HEK293 (cell line): ENCODE results near the gene RHOD.

Source experiments
- CTCF ChIA-PET: fragments of 350-600 bp; formaldehyde crosslinking; extraction: SDS; loops from one replicate; lab custom pipeline; 2021; ENCODE audit warnings: antibody characterized with exemption; lab: Yijun Ruan, JAX
- POLR2A ChIA-PET: fragments of 300-600 bp; formaldehyde crosslinking; extraction: SDS; loops from one replicate; lab custom pipeline; 2020; ENCODE audit warnings: antibody characterized with exemption, inconsistent platforms; lab: Yijun Ruan, JAX
- H3K27ac ChIP-seq: fragments of 200-500 bp; sonication (Bioruptor generic); 2 replicates; pipeline ENCODE4 v1.5.1; 2014; ENCODE audit warnings: low read depth, low read length, control low read depth, inconsistent platforms; ENCODE audit errors: extremely low read depth
- H3K36me3 ChIP-seq, 2 experiments: fragments of 200-500 bp in 1 of 2; sonication (Bioruptor generic) in 1 of 2; 1 replicate in 1 of 2; 2 replicates in 1 of 2; pipeline ENCODE4 v1.5.1; 2014 to 2017; ENCODE audit warnings: inconsistent platforms in 2 of 2, low read length in 2 of 2; ENCODE audit not compliant: control insufficient read depth in 2 of 2, insufficient read depth in 1 of 2
- H3K4me1 ChIP-seq: fragments of 200-500 bp; sonication (Bioruptor generic); 2 replicates; pipeline ENCODE4 v1.5.1; 2014; ENCODE audit warnings: mild to moderate bottlenecking, low read length, inconsistent platforms; ENCODE audit not compliant: control insufficient read depth, insufficient read depth
- H3K4me3 ChIP-seq: 2 replicates; pipeline ENCODE4 v1.5.1; 2011; ENCODE audit warnings: low read depth, mild to moderate bottlenecking, control low read depth, low read length, moderate library complexity
- H3K9me3 ChIP-seq: fragments of 200-500 bp; sonication (Bioruptor generic); 2 replicates; pipeline ENCODE4 v1.5.1; 2014; ENCODE audit warnings: low read depth, low read length, inconsistent platforms; ENCODE audit not compliant: control insufficient read depth, insufficient read depth
- HOXA7 ChIP-seq: sonication (generic); formaldehyde crosslinking; IDR thresholded peaks from 2 replicates; pipeline ENCODE4 v1.8.1; 2022; ENCODE audit warnings: missing genetic modification reagents, borderline replicate concordance
- PRDM1 ChIP-seq: fragments of 450-650 bp; formaldehyde crosslinking; IDR thresholded peaks from 2 replicates; pipeline ENCODE4; 2016; ENCODE audit warnings: missing biosample characterization, missing genetic modification characterization
- SALL2 ChIP-seq: fragments of 450-650 bp; formaldehyde crosslinking; IDR thresholded peaks from 2 replicates; pipeline ENCODE4 v1.5.0; 2017; ENCODE audit warnings: missing biosample characterization, mild to moderate bottlenecking, missing genetic modification characterization, borderline replicate concordance
- WT1 ChIP-seq: fragments of 450-650 bp; formaldehyde crosslinking; IDR thresholded peaks from 2 replicates; pipeline ENCODE4 v1.5.1; 2016; ENCODE audit warnings: missing biosample characterization, missing genetic modification characterization
- ZBTB48 ChIP-seq: fragments of 450-650 bp; formaldehyde crosslinking; IDR thresholded peaks from 2 replicates; pipeline ENCODE4 v1.5.1; 2016; ENCODE audit warnings: missing biosample characterization, missing genetic modification characterization
- ZFHX2 ChIP-seq: fragments of 450-650 bp; formaldehyde crosslinking; conservative IDR thresholded peaks from 2 replicates; pipeline ENCODE4 v1.5.1; 2016; ENCODE audit warnings: missing biosample characterization, missing genetic modification characterization
- ZFP37 ChIP-seq: fragments of 450-650 bp; formaldehyde crosslinking; IDR thresholded peaks from 2 replicates; pipeline ENCODE4 v1.5.1; 2016; ENCODE audit warnings: missing biosample characterization, missing genetic modification characterization
- ZIC2 ChIP-seq: fragments of 450-650 bp; formaldehyde crosslinking; IDR thresholded peaks from 2 replicates; pipeline ENCODE4 v1.5.1; 2016; ENCODE audit warnings: missing biosample characterization, missing genetic modification characterization
- ZNF112 ChIP-seq: fragments of 450-650 bp; formaldehyde crosslinking; IDR thresholded peaks from 2 replicates; pipeline ENCODE4 v1.5.0; 2017; ENCODE audit warnings: missing biosample characterization, missing genetic modification characterization
- ZNF132 ChIP-seq: fragments of 450-650 bp; formaldehyde crosslinking; IDR thresholded peaks from 2 replicates; pipeline ENCODE4 v1.5.1; 2017; ENCODE audit warnings: missing biosample characterization, missing genetic modification characterization, borderline replicate concordance
- ZNF133 ChIP-seq: fragments of 450-650 bp; formaldehyde crosslinking; IDR thresholded peaks from 2 replicates; pipeline ENCODE4 v1.5.1; 2016; ENCODE audit warnings: missing biosample characterization, missing genetic modification characterization
- ZNF214 ChIP-seq: fragments of 450-650 bp; formaldehyde crosslinking; IDR thresholded peaks from 2 replicates; pipeline ENCODE4 v1.5.1; 2017; ENCODE audit warnings: missing biosample characterization, mild to moderate bottlenecking, missing genetic modification characterization, borderline replicate concordance
- ZNF23 ChIP-seq: fragments of 450-650 bp; formaldehyde crosslinking; IDR thresholded peaks from 2 replicates; pipeline ENCODE4 v1.5.1; 2016; ENCODE audit warnings: missing biosample characterization, missing genetic modification characterization, borderline replicate concordance
- ZNF239 ChIP-seq: fragments of 450-650 bp; formaldehyde crosslinking; IDR thresholded peaks from 2 replicates; pipeline ENCODE4 v1.5.1; 2016; ENCODE audit warnings: missing biosample characterization, missing genetic modification characterization
- ZNF24 ChIP-seq: fragments of 450-650 bp; formaldehyde crosslinking; IDR thresholded peaks from 2 replicates; pipeline ENCODE4 v1.5.1; 2016; ENCODE audit warnings: missing biosample characterization, missing genetic modification characterization
- ZNF311 ChIP-seq: fragments of 450-650 bp; formaldehyde crosslinking; IDR thresholded peaks from 2 replicates; pipeline ENCODE4 v1.5.1; 2017; ENCODE audit warnings: missing biosample characterization, missing genetic modification characterization, borderline replicate concordance
- ZNF37A ChIP-seq: fragments of 450-650 bp; IDR thresholded peaks from 2 replicates; pipeline ENCODE4 v1.5.1; 2018; ENCODE audit warnings: missing biosample characterization, missing genetic modification characterization
- ZNF394 ChIP-seq: fragments of 450-650 bp; formaldehyde crosslinking; IDR thresholded peaks from 2 replicates; pipeline ENCODE4 v1.5.1; 2016; ENCODE audit warnings: missing biosample characterization, missing genetic modification characterization, mild to moderate bottlenecking, moderate library complexity, borderline replicate concordance
- ZNF423 ChIP-seq: fragments of 450-650 bp; formaldehyde crosslinking; IDR thresholded peaks from 2 replicates; pipeline ENCODE4 v1.5.1; 2016; ENCODE audit warnings: missing biosample characterization, missing genetic modification characterization
- ZNF610 ChIP-seq: fragments of 450-650 bp; formaldehyde crosslinking; IDR thresholded peaks from 2 replicates; pipeline ENCODE4 v1.5.1; 2016; ENCODE audit warnings: missing biosample characterization, missing genetic modification characterization, borderline replicate concordance
- ZNF670 ChIP-seq: fragments of 450-650 bp; formaldehyde crosslinking; IDR thresholded peaks from 2 replicates; pipeline ENCODE4 v1.5.1; 2016; ENCODE audit warnings: missing biosample characterization, missing genetic modification characterization, low read depth
- ZNF785 ChIP-seq: fragments of 450-650 bp; formaldehyde crosslinking; IDR thresholded peaks from 2 replicates; pipeline ENCODE4 v1.5.1; 2016; ENCODE audit warnings: missing biosample characterization, missing genetic modification characterization
- ZNF830 ChIP-seq: fragments of 450-650 bp; IDR thresholded peaks from 2 replicates; pipeline ENCODE4 v1.5.0; 2018; ENCODE audit warnings: missing biosample characterization, missing genetic modification characterization, low read depth, mild to moderate bottlenecking, moderate library complexity
- TF ChIP-seq, protein P1 (sequence below): fragments of 450-650 bp; formaldehyde crosslinking; IDR thresholded peaks from 2 replicates; pipeline ENCODE4 v1.5.1; 2016; ENCODE audit warnings: missing biosample characterization, missing genetic modification characterization

The RHOD gene

DNA sequence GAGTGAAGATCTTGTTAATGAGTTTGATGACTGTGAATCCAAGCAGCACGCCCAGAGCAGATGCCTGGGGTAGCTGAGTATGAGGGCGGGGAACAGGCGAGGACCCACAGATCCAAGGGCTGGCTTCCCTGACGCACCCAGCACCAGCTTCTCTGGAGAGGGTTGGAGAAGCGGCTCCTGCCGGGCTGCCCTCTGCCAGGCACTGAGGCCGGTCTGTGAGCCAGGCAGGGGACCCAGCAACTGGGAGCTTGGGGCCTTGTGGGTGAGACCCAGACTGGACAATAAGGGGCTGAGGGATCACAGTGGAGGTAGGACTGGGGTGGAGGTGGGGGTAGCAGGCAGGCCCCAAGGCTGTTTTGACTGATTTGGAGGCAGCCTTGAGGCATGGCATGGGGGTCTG is 42.3 kb upstream of the RHOD start:
- TF ChIP-seq ZNF670 (no peak), ZNF785 (tag by site-specific recombination) (no peak), PRDM1 (tag by site-specific recombination) (no peak)
- TF ChIP-seq, protein P1, sequence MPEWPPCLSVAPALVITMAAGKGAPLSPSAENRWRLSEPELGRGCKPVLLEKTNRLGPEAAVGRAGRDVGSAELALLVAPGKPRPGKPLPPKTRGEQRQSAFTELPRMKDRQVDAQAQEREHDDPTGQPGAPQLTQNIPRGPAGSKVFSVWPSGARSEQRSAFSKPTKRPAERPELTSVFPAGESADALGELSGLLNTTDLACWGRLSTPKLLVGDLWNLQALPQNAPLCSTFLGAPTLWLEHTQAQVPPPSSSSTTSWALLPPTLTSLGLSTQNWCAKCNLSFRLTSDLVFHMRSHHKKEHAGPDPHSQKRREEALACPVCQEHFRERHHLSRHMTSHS (tag by site-specific recombination): no peak
- ChIA-PET CTCF (interaction anchor here (0.7 kb wide), 1 partner anchor 1026 kb away, joined by 3 read pairs; no protein-coding TSS in a partner anchor), POLR2A (interaction anchor here (1.3 kb wide), 1 partner anchor 8 kb away, joined by 3 read pairs; no protein-coding TSS in a partner anchor)
- Histone ChIP-seq H3K27ac (no peak overlapping the region), H3K4me3 (no peak overlapping the region), H3K4me1 (no peaks in the 10 kb centered on the region), H3K9me3 (no peaks in the 10 kb centered on the region), H3K36me3 (no peaks in the 10 kb centered on the region)

DNA sequence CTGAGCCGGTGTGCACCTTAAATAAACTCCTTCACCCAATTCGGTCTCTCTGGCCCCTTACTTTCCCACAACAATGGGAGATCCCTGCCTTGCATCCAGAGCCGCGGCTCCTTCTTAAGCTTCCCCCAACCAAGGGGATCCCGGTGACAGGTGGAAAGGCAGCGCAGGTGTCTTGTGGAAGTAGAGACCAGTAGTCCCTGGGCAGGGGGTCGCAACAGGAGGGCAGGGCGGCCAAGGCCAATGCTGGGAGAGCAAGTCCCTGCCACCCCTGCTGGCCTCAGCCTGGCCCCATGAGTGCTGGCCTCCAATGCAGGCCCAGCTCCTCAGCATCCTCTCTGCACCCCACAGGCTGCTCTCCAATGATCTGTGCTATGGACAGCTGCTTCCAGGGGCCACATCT is 41.6 kb upstream of the RHOD start:
- CTCF ChIA-PET: interaction anchor here (1.2 kb wide), 1 partner anchor 8 kb away, joined by 4 read pairs; no protein-coding TSS in a partner anchor
- POLR2A ChIA-PET: interaction anchor here (0.6 to 1.3 kb wide), 2 partner anchors 9 to 14 kb away, joined by 3 read pairs; no protein-coding TSS in a partner anchor
- no peaks in the 10 kb centered on the region for H3K4me1 ChIP-seq
- H3K27ac ChIP-seq: no peak overlapping the region
- H3K36me3 ChIP-seq: no peaks in the 10 kb centered on the region
- 0 out of 2 replicates have a peak, but pooled peaks have one; percentile 35 for TF ChIP-seq ZIC2 (tag by site-specific recombination)
- TF ChIP-seq ZNF830 (tag by site-specific recombination): no peak
- no peak overlapping the region for H3K4me3 ChIP-seq
- H3K9me3 ChIP-seq: no peaks in the 10 kb centered on the region

DNA sequence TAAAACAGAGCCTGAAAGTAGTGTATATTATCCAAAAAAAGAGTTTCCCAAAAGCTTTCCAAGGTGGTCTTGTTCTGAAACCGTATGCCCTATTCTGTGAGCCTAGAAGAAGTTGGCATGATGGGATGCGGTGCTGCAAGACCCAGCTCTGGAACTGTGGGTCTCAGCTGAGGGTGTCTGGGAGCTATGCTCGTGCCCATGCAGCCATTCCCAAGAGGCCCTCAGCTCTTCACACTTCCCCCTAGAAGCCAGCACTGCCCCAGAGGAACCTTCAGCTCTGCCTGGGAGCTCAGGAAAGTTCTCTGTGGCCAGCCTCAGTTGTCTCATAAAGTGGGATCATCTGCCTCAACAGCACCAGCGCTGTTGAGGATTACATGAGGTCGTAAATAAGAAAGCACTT is 40.1 kb upstream of the RHOD start:
- Histone ChIP-seq H3K9me3 (no peaks in the 10 kb centered on the region), H3K4me3 (no peak overlapping the region), H3K27ac (no peak overlapping the region), H3K4me1 (no peaks in the 10 kb centered on the region), H3K36me3 (no peaks in the 10 kb centered on the region)
- ChIA-PET CTCF (no interaction called here), POLR2A (no interaction called here)
- TF ChIP-seq ZNF239 (tag by site-specific recombination) (no peak), ZNF132 (tag by site-specific recombination) (no peak)

DNA sequence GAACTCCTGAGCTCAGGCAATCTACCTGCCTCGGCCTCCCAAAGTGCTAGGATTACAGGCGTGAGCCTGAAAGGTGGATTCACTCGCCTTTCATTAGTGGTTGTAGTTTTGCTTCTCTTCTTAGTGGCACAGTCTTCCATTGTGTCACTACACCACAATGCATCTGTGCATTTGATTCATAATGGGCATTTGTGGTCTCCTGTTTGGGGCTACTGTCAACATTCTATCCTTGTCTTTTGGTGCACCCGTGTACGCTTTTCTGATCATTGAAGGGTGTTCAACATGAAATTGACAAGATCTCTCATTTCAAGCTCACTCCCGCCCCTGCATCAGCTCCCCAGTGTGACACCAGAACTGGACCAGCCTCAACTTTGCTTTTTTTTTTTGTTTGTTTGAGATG is 35.7 kb upstream of the RHOD start:
- Histone ChIP-seq H3K36me3 (no peaks in the 10 kb centered on the region), H3K4me1 (peaks cover 5% of the 10 kb centered on the region), H3K9me3 (no peaks in the 10 kb centered on the region), H3K4me3 (no peak overlapping the region), H3K27ac (no peak overlapping the region)
- TF ChIP-seq ZNF830 (tag by site-specific recombination) (no peak), ZNF214 (tag by site-specific recombination) (no peak), ZFHX2 (tag by site-specific recombination) (no peak), ZFP37 (tag by site-specific recombination) (no peak), WT1 (tag by site-specific recombination) (no peak), ZNF132 (tag by site-specific recombination) (no peak), ZNF133 (tag by site-specific recombination) (no peak)
- ChIA-PET POLR2A (interaction anchor here (2.8 kb wide), 1 partner anchor 34 kb away, joined by 7 read pairs; no protein-coding TSS in a partner anchor), CTCF (interaction anchor here (0.5 to 2.1 kb wide), 19 partner anchors 8 to 1114 kb away, joined by 3 to 10 read pairs (median 4); no protein-coding TSS in a partner anchor)

DNA sequence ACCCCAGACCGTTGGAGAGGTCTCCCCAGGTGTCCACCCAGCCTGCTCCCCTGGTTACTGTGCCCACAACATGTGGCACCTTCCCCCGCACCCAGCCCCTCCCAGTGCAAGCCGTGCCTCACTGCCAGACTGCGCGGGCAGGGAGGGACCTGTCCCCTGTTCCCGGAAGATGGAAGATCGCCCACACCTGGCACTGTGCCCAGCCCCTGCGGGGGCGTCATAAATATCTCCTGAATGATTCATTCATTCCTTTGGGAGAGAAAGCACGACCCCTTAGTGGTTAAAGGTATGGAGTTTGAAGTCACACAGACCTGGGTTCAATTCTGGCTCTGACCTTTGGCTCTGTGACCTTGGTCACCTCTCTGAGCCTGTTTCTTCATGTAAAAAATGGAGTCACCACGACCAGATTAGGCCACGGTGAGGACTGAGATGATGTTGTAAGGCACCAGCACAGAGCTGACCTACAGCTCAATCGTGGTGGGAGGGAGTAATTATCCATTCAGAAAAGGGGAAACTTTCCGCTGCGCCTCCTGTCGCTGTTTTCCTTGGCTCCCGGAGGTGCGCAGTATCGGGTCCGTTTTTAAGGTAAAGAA is 34.2 kb upstream of the RHOD start:
- CTCF ChIA-PET: interaction anchor here (0.5 to 2.1 kb wide), 20 partner anchors 10 to 946 kb away, joined by 3 to 10 read pairs (median 4); no protein-coding TSS in a partner anchor
- Histone ChIP-seq H3K27ac (no peak overlapping the region), H3K9me3 (no peaks in the 10 kb centered on the region), H3K4me3 (peak overlapping the region; percentile 45), H3K36me3 (no peaks in the 10 kb centered on the region), H3K4me1 (peaks cover 5% of the 10 kb centered on the region)
- POLR2A ChIA-PET: interaction anchor here (0.9 to 2.8 kb wide), 6 partner anchors 11 to 295 kb away, joined by 3 to 7 read pairs (median 4); no protein-coding TSS in a partner anchor
- no peak for TF ChIP-seq ZNF112 (tag by site-specific recombination)
- no peak for TF ChIP-seq HOXA7 (CRISPR knock-in tag)
- 0 out of 2 replicates have a peak, but pooled peaks have one; percentile 30 for TF ChIP-seq ZNF423 (tag by site-specific recombination)
- TF ChIP-seq ZFHX2 (tag by site-specific recombination): peak; percentile 93
- TF ChIP-seq ZNF394 (tag by site-specific recombination): 0 out of 2 replicates have a peak, but pooled peaks have one; percentile 20
- TF ChIP-seq ZBTB48: peak; percentile 83
- TF ChIP-seq SALL2 (tag by site-specific recombination): no peak
- no peak for TF ChIP-seq ZNF37A (tag by site-specific recombination)
- no peak for TF ChIP-seq ZNF610 (tag by site-specific recombination)
- peak; percentile 75; the same call in 1 of the 2 replicates for TF ChIP-seq ZNF24 (tag by site-specific recombination)
- no peak for TF ChIP-seq ZNF23 (tag by site-specific recombination)
- no peak for TF ChIP-seq ZNF311
